ENCODE data around the gene ZCCHC7.

The ZCCHC7 gene

GRCh38 chr9:37266630-37267029 lies 146.3 kb downstream of the ZCCHC7 start:
- H3K27me3 ChIP-seq (ENCODE audit: control insufficient read depth in 1 of 2, insufficient read depth in 2 of 2, low read length in 2 of 2), result no peaks in the 10 kb centered on the region
- no peak overlapping the region for H3K4me3 ChIP-seq (ENCODE audit: low read depth in 1 of 2, low read length in 2 of 2)
- no peaks in the 10 kb centered on the region for H3K9me3 ChIP-seq (ENCODE audit: low read length)
- H3K9ac ChIP-seq (ENCODE audit: low read length), result no peak overlapping the region
- no peaks in the 10 kb centered on the region for H3K36me3 ChIP-seq (ENCODE audit: insufficient read depth, low read length)
- H3K27ac ChIP-seq (ENCODE audit: low read depth, low read length), result no peak overlapping the region
- H3K4me1 ChIP-seq (ENCODE audit: insufficient read depth, low read length), result peaks cover 12% of the 10 kb centered on the region

DNA sequence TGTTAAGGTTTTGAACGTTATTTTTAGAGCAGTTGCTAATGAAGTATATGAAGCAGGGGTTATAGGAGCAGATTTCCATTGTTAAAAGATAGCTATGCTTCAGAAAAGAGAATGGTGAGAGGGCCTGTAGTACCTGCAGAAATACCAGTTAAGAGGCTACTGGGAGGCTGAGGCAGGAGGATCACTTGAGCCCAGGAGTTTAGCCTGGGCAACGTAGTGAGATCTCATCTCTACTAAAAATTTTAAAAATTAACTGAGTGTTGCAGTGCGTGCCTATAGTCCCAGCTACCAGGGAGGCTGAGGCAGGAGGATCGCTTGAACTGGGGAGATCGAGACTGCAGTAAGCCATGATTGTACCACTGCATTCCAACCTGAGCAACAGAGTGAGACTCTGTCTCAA lies 148.8 kb downstream of the ZCCHC7 start:
- no peaks in the 10 kb centered on the region for H3K27me3 ChIP-seq (ENCODE audit: control insufficient read depth in 1 of 2, insufficient read depth in 2 of 2, low read length in 2 of 2)
- no peak overlapping the region for H3K4me3 ChIP-seq (ENCODE audit: low read depth in 1 of 2, low read length in 2 of 2)
- H3K9ac ChIP-seq (ENCODE audit: low read length), result no peak overlapping the region
- no peaks in the 10 kb centered on the region for H3K9me3 ChIP-seq (ENCODE audit: low read length)
- no peaks in the 10 kb centered on the region for H3K36me3 ChIP-seq (ENCODE audit: insufficient read depth, low read length)
- no peak overlapping the region for H3K27ac ChIP-seq (ENCODE audit: low read depth, low read length)
- H3K4me1 ChIP-seq (ENCODE audit: insufficient read depth, low read length), result peaks cover 12% of the 10 kb centered on the region

DNA sequence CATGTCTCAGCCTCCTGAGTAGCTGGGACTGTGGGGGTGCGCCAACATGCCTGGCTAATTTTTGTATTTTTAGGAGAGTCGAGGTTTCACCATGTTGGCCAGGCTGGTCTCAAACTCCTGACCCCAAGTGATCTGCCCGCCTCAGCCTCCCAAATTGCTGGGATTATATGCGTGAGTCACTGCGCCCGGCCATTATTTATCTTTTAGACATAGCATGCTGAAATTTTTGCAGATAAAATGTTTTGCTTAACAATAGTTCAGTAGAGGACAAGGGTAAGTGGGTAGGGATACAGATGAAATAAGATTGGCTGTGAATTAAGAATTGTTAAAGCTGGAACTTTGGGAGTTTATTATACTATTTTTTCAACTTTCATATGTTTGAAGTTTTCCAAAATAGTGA lies 151.3 kb downstream of the ZCCHC7 start:
- Histone ChIP-seq H3K27me3 (ENCODE audit: control insufficient read depth in 1 of 2, insufficient read depth in 2 of 2, low read length in 2 of 2) (no peaks in the 10 kb centered on the region), H3K9ac (ENCODE audit: low read length) (no peak overlapping the region), H3K4me1 (ENCODE audit: insufficient read depth, low read length) (no peaks in the 10 kb centered on the region), H3K4me3 (ENCODE audit: low read depth in 1 of 2, low read length in 2 of 2) (no peak overlapping the region), H3K9me3 (ENCODE audit: low read length) (no peaks in the 10 kb centered on the region), H3K36me3 (ENCODE audit: insufficient read depth, low read length) (no peaks in the 10 kb centered on the region), H3K27ac (ENCODE audit: low read depth, low read length) (no peak overlapping the region)

GRCh38 chr9:37273595-37273994 lies 153.2 kb downstream of the ZCCHC7 start:
- H3K27ac ChIP-seq (ENCODE audit: low read depth, low read length), result no peak overlapping the region
- no peaks in the 10 kb centered on the region for H3K27me3 ChIP-seq (ENCODE audit: control insufficient read depth in 1 of 2, insufficient read depth in 2 of 2, low read length in 2 of 2)
- no peak overlapping the region for H3K4me3 ChIP-seq (ENCODE audit: low read depth in 1 of 2, low read length in 2 of 2)
- no peaks in the 10 kb centered on the region for H3K4me1 ChIP-seq (ENCODE audit: insufficient read depth, low read length)
- no peaks in the 10 kb centered on the region for H3K9me3 ChIP-seq (ENCODE audit: low read length)
- H3K9ac ChIP-seq (ENCODE audit: low read length), result no peak overlapping the region
- no peaks in the 10 kb centered on the region for H3K36me3 ChIP-seq (ENCODE audit: insufficient read depth, low read length)

DNA sequence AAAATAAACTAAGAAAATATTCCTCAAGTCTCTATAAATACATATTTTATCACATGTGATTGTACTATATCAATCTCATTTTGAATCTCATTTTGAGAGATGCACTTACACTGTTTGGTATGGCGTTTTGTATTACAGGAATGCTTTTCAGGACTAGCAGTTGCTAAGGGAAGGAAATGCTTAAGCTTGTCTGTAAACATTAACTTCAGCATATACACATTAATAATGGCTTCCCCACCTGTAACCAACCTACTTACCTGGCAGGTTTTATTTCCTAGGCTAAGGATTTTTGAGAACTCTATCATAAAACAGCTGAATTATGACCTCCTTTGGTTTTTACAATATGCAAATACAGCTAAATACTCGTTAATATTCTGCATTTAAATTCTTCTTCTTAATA lies 161.2 kb downstream of the ZCCHC7 start:
- no peak overlapping the region for H3K9ac ChIP-seq (ENCODE audit: low read length)
- no peaks in the 10 kb centered on the region for H3K27me3 ChIP-seq (ENCODE audit: control insufficient read depth in 1 of 2, insufficient read depth in 2 of 2, low read length in 2 of 2)
- H3K9me3 ChIP-seq (ENCODE audit: low read length), result no peaks in the 10 kb centered on the region
- no peak overlapping the region for H3K27ac ChIP-seq (ENCODE audit: low read depth, low read length)
- no peaks in the 10 kb centered on the region for H3K4me1 ChIP-seq (ENCODE audit: insufficient read depth, low read length)
- no peak overlapping the region for H3K4me3 ChIP-seq (ENCODE audit: low read depth in 1 of 2, low read length in 2 of 2)
- no peaks in the 10 kb centered on the region for H3K36me3 ChIP-seq (ENCODE audit: insufficient read depth, low read length)

DNA sequence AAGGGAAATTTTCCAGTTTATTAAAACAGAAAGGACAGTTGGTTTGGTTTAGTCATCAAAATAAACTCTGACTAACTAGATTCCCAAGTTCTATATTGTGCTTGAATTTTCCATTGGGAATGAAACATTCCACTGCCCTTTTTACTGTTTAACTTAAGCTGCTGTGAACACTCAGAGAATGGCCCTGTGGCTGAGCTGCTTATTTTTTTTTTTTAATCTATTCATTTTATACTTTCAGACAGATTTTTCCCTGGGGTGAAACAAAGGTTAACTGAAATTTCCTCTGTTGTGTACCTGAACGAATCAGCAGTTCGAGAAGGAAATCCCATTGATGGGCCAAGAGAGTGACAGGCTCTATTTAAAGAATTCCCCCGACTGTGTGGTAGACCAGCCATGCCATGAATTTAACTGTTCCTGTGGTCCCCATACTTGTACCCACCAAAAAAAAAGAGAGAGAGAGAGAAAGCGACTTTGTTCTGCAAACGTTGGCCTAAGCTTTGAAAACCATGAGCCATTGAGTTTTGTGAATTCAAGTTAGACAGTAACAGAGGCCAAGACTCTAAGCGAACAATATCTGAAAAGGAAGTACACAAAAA lies 163.5 kb downstream of the ZCCHC7 start:
- H3K4me3 ChIP-seq (ENCODE audit: low read depth in 1 of 2, low read length in 2 of 2), result no peak overlapping the region
- H3K9ac ChIP-seq (ENCODE audit: low read length), result no peak overlapping the region
- no peaks in the 10 kb centered on the region for H3K4me1 ChIP-seq (ENCODE audit: insufficient read depth, low read length)
- no peaks in the 10 kb centered on the region for H3K27me3 ChIP-seq (ENCODE audit: control insufficient read depth in 1 of 2, insufficient read depth in 2 of 2, low read length in 2 of 2)
- H3K27ac ChIP-seq (ENCODE audit: low read depth, low read length), result no peak overlapping the region
- no peaks in the 10 kb centered on the region for H3K36me3 ChIP-seq (ENCODE audit: insufficient read depth, low read length)
- no peaks in the 10 kb centered on the region for H3K9me3 ChIP-seq (ENCODE audit: low read length)

GRCh38 chr9:37284636-37285035 lies 164.3 kb downstream of the ZCCHC7 start:
- no peaks in the 10 kb centered on the region for H3K9me3 ChIP-seq (ENCODE audit: low read length)
- H3K36me3 ChIP-seq (ENCODE audit: insufficient read depth, low read length), result no peaks in the 10 kb centered on the region
- no peaks in the 10 kb centered on the region for H3K4me1 ChIP-seq (ENCODE audit: insufficient read depth, low read length)
- no peaks in the 10 kb centered on the region for H3K27me3 ChIP-seq (ENCODE audit: control insufficient read depth in 1 of 2, insufficient read depth in 2 of 2, low read length in 2 of 2)
- no peak overlapping the region for H3K9ac ChIP-seq (ENCODE audit: low read length)
- H3K27ac ChIP-seq (ENCODE audit: low read depth, low read length), result no peak overlapping the region
- H3K4me3 ChIP-seq (ENCODE audit: low read depth in 1 of 2, low read length in 2 of 2), result no peak overlapping the region

DNA sequence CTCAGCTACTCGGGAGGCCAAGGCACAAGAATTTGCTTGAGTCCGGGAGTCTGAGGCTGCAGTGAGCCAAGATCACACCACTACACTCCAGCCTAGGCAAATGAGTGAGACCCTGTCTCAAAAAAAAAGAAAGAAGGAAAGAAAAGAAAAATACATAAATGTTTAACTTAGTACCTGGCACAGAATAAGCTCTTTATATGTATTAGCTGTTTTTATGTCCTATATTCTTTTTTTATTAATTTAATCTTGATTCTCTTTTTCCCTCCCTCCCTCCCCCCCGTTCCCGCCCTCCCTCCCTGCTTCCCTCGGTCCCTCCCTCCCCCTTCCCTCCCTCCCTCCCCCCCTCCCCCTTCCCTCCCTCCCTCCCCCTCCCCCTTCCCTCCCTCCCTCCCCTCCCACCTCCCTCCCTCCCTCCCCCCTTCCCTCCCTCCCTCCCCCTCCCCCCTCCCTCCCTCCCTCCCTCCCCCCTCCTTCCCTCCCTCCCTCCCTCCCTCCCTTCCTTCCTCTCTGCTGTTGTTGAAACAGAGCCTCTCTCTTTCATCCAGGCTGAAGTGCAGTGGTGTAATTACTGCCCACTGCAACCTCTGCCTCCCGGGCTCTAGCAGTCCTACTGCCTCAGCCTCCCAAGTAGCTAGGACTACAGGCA lies 166.3 kb downstream of the ZCCHC7 start:
- Histone ChIP-seq H3K27me3 (ENCODE audit: control insufficient read depth in 1 of 2, insufficient read depth in 2 of 2, low read length in 2 of 2) (no peaks in the 10 kb centered on the region), H3K9ac (ENCODE audit: low read length) (no peak overlapping the region), H3K4me3 (ENCODE audit: low read depth in 1 of 2, low read length in 2 of 2) (no peak overlapping the region), H3K4me1 (ENCODE audit: insufficient read depth, low read length) (no peaks in the 10 kb centered on the region), H3K9me3 (ENCODE audit: low read length) (no peaks in the 10 kb centered on the region), H3K27ac (ENCODE audit: low read depth, low read length) (no peak overlapping the region), H3K36me3 (ENCODE audit: insufficient read depth, low read length) (no peaks in the 10 kb centered on the region)

- Histone ChIP-seq H3K4me1 (ENCODE audit: insufficient read depth, low read length) (no peaks in the 10 kb centered on the region), H3K4me3 (ENCODE audit: low read depth in 1 of 2, low read length in 2 of 2) (no peak overlapping the region), H3K27me3 (ENCODE audit: control insufficient read depth in 1 of 2, insufficient read depth in 2 of 2, low read length in 2 of 2) (no peaks in the 10 kb centered on the region), H3K27ac (ENCODE audit: low read depth, low read length) (no peak overlapping the region), H3K9ac (ENCODE audit: low read length) (no peak overlapping the region), H3K36me3 (ENCODE audit: insufficient read depth, low read length) (no peaks in the 10 kb centered on the region), H3K9me3 (ENCODE audit: low read length) (no peaks in the 10 kb centered on the region)
These were observed 166.9 kb downstream of the ZCCHC7 start for GRCh38 chr9:37287317-37287716.

DNA sequence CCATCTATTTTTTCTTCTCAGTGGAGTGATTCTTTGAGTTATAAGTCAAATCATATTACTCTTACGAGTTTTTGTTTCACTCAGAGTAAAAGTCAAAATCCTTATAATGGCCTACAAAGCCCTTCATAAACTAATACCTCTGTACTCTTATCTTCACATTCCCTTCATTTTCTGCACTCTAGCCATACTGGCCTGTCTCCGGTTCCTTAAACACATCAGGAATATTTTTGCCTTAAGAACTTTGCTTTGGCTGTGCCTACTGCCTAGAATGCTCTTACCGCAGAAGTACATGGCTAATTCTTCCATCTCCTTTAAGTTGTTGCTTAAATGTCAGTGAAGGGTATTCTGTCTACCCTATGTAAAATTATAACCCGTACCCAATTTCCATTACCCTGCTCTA lies 169.3 kb downstream of the ZCCHC7 start:
- no peaks in the 10 kb centered on the region for H3K9me3 ChIP-seq (ENCODE audit: low read length)
- no peak overlapping the region for H3K9ac ChIP-seq (ENCODE audit: low read length)
- no peak overlapping the region for H3K27ac ChIP-seq (ENCODE audit: low read depth, low read length)
- H3K4me1 ChIP-seq (ENCODE audit: insufficient read depth, low read length), result peaks cover 6% of the 10 kb centered on the region
- H3K4me3 ChIP-seq (ENCODE audit: low read depth in 1 of 2, low read length in 2 of 2), result no peak overlapping the region
- no peaks in the 10 kb centered on the region for H3K36me3 ChIP-seq (ENCODE audit: insufficient read depth, low read length)
- no peaks in the 10 kb centered on the region for H3K27me3 ChIP-seq (ENCODE audit: control insufficient read depth in 1 of 2, insufficient read depth in 2 of 2, low read length in 2 of 2)

GRCh38 chr9:37290366-37290939 lies 170.1 kb downstream of the ZCCHC7 start:
- Histone ChIP-seq H3K27me3 (ENCODE audit: control insufficient read depth in 1 of 2, insufficient read depth in 2 of 2, low read length in 2 of 2) (no peaks in the 10 kb centered on the region), H3K9ac (ENCODE audit: low read length) (no peak overlapping the region), H3K4me3 (ENCODE audit: low read depth in 1 of 2, low read length in 2 of 2) (no peak overlapping the region), H3K9me3 (ENCODE audit: low read length) (no peaks in the 10 kb centered on the region), H3K27ac (ENCODE audit: low read depth, low read length) (no peak overlapping the region), H3K36me3 (ENCODE audit: insufficient read depth, low read length) (no peaks in the 10 kb centered on the region), H3K4me1 (ENCODE audit: insufficient read depth, low read length) (peaks cover 6% of the 10 kb centered on the region)

DNA sequence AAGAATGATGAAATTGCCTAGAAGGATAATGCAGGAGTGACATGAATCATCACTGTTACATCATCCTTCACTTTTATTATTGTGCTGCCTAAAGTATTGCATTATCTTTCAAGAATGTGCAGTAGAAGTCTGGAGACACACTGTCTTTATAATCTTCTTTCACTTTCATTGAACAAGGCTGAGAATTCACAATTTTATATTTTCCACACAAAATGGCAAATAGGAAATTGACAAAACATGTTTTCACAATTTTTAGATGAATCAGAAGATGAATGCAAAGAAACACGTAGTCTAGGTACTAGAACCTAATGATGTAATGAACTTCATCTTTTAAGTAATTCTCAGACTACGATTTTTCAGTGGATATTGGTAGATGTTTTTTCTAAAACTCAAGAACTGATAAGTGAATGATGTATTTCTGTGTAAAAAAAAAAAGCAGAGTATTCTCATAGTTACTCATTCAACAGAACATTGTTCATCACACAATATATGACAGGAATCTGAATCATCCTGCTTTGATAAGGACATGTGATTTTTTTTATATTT lies 170.6 kb downstream of the ZCCHC7 start:
- Histone ChIP-seq H3K4me3 (ENCODE audit: low read depth in 1 of 2, low read length in 2 of 2) (no peak overlapping the region), H3K36me3 (ENCODE audit: insufficient read depth, low read length) (no peaks in the 10 kb centered on the region), H3K9me3 (ENCODE audit: low read length) (no peaks in the 10 kb centered on the region), H3K27me3 (ENCODE audit: control insufficient read depth in 1 of 2, insufficient read depth in 2 of 2, low read length in 2 of 2) (no peaks in the 10 kb centered on the region), H3K9ac (ENCODE audit: low read length) (no peak overlapping the region), H3K4me1 (ENCODE audit: insufficient read depth, low read length) (peaks cover 6% of the 10 kb centered on the region), H3K27ac (ENCODE audit: low read depth, low read length) (no peak overlapping the region)
